ENCODE measurements around the gene GIT1. TPM values are rescaled to one million over a fixed set of nuclear protein-coding genes. Genes with fewer than 3 reads are reported as not detected.

The GIT1 gene
- total and polyA plus RNA-seq, 2 of the 13 experiments (the other 11 are each of a cell fraction or from before 2014, with no cell fraction given): 14.2 to 30.8 TPM

DNA sequence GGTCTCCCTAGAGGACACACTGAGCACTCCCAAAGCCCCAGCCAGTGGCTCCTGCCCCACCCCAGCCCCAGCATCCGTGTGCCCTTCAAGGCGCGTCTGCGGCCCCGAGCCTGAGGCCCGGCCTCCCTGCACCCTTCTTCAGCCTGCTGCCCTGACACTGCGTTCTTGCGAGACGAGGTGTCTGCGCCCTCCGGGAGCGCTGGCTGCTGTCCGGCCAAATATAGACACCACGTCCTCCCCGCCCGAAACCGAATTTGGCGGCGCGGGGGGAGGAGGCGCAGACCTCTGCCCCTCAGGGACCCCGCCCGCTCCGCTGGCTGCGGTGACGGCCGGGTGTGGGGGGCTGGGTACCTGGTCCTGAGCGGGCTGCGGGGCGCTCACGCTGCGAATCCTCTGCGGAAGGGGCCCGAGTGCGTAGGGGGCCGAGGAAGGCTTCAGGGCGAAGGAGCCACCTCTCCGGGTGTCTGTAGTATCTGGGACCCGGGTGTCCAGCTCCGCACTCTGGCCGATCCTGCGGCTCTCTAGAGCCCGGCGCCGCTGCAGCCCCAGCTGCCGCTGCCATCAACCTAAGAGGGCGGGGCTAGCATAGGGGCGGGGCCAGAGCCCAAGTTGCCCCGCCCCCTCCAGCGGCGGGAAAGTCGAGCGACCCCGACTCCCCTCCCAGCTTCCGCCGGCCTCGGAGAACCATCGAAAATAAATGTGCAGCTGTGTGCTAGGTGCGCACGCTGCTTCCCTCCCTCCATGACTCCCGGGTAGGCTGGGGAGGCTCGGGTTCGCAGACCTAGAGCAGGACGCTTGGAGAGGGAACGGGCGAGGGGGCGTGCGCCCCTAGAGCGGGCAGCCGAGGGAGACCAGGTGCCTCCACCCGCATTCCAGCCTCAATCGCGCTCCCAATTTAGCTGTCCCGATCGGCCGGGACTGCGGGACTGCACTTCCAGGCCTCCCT, 33.2 kb upstream of the GIT1 start, which contains the start of gene CORO6 (continued):
- TF ChIP-seq ZNF839 (CRISPR knock-in tag; IDR thresholded peaks at IDR 0.05; ENCODE audit: borderline replicate concordance): no peak
- TF ChIP-seq, protein P1, sequence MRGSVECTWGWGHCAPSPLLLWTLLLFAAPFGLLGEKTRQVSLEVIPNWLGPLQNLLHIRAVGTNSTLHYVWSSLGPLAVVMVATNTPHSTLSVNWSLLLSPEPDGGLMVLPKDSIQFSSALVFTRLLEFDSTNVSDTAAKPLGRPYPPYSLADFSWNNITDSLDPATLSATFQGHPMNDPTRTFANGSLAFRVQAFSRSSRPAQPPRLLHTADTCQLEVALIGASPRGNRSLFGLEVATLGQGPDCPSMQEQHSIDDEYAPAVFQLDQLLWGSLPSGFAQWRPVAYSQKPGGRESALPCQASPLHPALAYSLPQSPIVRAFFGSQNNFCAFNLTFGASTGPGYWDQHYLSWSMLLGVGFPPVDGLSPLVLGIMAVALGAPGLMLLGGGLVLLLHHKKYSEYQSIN (CRISPR knock-in tag; IDR thresholded peaks at IDR 0.05; ENCODE audit: borderline replicate concordance): no peak
- TF ChIP-seq, protein P2, sequence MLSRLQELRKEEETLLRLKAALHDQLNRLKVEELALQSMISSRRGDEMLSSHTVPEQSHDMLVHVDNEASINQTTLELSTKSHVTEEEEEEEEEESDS (CRISPR knock-in tag; IDR thresholded peaks at IDR 0.05; ENCODE audit: borderline replicate concordance): no peak
- TF ChIP-seq, protein P3, sequence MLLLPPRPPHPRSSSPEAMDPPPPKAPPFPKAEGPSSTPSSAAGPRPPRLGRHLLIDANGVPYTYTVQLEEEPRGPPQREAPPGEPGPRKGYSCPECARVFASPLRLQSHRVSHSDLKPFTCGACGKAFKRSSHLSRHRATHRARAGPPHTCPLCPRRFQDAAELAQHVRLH (CRISPR knock-in tag; IDR thresholded peaks at IDR 0.05; ENCODE audit: borderline replicate concordance, low read depth): no peak
- TF ChIP-seq ZFYVE20 (CRISPR knock-in tag; IDR thresholded peaks at IDR 0.05; ENCODE audit: borderline replicate concordance, low read depth): no peak
- TF ChIP-seq NONO (IDR thresholded peaks at IDR 0.05): no peak
- TF ChIP-seq NONO (CRISPR knock-in tag; conservative IDR thresholded peaks at IDR 0.05): peak; percentile 54
- no peak for TF ChIP-seq REL (CRISPR knock-in tag; conservative IDR thresholded peaks at IDR 0.05)
- TF ChIP-seq, protein P4, sequence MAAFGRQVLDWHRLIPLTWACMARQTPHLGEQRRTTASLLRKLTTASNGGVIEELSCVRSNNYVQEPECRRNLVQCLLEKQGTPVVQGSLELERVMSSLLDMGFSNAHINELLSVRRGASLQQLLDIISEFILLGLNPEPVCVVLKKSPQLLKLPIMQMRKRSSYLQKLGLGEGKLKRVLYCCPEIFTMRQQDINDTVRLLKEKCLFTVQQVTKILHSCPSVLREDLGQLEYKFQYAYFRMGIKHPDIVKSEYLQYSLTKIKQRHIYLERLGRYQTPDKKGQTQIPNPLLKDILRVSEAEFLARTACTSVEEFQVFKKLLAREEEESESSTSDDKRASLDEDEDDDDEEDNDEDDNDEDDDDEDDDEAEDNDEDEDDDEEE (CRISPR knock-in tag; IDR thresholded peaks at IDR 0.05): no peak
- TF ChIP-seq, protein P5, sequence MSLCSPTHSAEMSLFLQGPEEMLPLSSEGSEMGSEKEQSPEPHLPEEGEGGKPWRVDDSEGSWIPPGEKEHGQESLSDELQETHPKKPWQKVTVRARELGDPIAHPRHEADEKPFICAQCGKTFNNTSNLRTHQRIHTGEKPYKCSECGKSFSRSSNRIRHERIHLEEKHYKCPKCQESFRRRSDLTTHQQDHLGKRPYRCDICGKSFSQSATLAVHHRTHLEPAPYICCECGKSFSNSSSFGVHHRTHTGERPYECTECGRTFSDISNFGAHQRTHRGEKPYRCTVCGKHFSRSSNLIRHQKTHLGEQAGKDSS (CRISPR knock-in tag; IDR thresholded peaks at IDR 0.05; ENCODE audit: borderline replicate concordance, low read depth): 0 out of 2 replicates have a peak, but pooled peaks have one; percentile 47
- TF ChIP-seq SMAD9 (CRISPR knock-in tag; IDR thresholded peaks at IDR 0.05): no peak
- TF ChIP-seq AGO1 (IDR thresholded peaks at IDR 0.05; ENCODE audit: low read depth, low read length, poor library complexity, severe bottlenecking): peak; percentile 54
- TF ChIP-seq, protein P6, sequence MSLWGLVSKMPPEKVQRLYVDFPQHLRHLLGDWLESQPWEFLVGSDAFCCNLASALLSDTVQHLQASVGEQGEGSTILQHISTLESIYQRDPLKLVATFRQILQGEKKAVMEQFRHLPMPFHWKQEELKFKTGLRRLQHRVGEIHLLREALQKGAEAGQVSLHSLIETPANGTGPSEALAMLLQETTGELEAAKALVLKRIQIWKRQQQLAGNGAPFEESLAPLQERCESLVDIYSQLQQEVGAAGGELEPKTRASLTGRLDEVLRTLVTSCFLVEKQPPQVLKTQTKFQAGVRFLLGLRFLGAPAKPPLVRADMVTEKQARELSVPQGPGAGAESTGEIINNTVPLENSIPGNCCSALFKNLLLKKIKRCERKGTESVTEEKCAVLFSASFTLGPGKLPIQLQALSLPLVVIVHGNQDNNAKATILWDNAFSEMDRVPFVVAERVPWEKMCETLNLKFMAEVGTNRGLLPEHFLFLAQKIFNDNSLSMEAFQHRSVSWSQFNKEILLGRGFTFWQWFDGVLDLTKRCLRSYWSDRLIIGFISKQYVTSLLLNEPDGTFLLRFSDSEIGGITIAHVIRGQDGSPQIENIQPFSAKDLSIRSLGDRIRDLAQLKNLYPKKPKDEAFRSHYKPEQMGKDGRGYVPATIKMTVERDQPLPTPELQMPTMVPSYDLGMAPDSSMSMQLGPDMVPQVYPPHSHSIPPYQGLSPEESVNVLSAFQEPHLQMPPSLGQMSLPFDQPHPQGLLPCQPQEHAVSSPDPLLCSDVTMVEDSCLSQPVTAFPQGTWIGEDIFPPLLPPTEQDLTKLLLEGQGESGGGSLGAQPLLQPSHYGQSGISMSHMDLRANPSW (CRISPR knock-in tag; IDR thresholded peaks at IDR 0.05; ENCODE audit: borderline replicate concordance): no peak
- TF ChIP-seq ZFY (CRISPR knock-in tag; IDR thresholded peaks at IDR 0.05): peak; percentile 38
- TF ChIP-seq GABPA (IDR thresholded peaks at IDR 0.05; ENCODE audit: low read depth, low read length): no peak
- TF ChIP-seq GABPA (CRISPR knock-in tag; IDR thresholded peaks at IDR 0.05; ENCODE audit: low read depth): no peak
- TF ChIP-seq, protein P7, sequence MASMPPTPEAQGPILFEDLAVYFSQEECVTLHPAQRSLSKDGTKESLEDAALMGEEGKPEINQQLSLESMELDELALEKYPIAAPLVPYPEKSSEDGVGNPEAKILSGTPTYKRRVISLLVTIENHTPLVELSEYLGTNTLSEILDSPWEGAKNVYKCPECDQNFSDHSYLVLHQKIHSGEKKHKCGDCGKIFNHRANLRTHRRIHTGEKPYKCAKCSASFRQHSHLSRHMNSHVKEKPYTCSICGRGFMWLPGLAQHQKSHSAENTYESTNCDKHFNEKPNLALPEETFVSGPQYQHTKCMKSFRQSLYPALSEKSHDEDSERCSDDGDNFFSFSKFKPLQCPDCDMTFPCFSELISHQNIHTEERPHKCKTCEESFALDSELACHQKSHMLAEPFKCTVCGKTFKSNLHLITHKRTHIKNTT (CRISPR knock-in tag; IDR thresholded peaks at IDR 0.05): no peak
- TF ChIP-seq ARNT (IDR thresholded peaks at IDR 0.05): no peak
- TF ChIP-seq, protein P8, sequence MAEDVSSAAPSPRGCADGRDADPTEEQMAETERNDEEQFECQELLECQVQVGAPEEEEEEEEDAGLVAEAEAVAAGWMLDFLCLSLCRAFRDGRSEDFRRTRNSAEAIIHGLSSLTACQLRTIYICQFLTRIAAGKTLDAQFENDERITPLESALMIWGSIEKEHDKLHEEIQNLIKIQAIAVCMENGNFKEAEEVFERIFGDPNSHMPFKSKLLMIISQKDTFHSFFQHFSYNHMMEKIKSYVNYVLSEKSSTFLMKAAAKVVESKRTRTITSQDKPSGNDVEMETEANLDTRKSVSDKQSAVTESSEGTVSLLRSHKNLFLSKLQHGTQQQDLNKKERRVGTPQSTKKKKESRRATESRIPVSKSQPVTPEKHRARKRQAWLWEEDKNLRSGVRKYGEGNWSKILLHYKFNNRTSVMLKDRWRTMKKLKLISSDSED (CRISPR knock-in tag; IDR thresholded peaks at IDR 0.05): no peak
